HG02610 (cell line): ENCODE results near the gene NPAS3.

Experiments used
- ATAC-seq: cut with Tn5 transposase; IDR thresholded peaks from one replicate; pipeline ENCODE4 v1.9.1; 2021; ENCODE audit warnings: mild to moderate bottlenecking, moderate library complexity; ENCODE audit not compliant: unreplicated experiment

The NPAS3 gene

GRCh38 chr14:33728010-33728498, 789.4 kb downstream of the NPAS3 start:
- no peak for ATAC-seq

- ATAC-seq, result no peak
Observed at GRCh38 chr14:33730156-33730555, 791.5 kb downstream of the NPAS3 start.

GRCh38 chr14:33732175-33732574, 793.5 kb downstream of the NPAS3 start:
- no peak for ATAC-seq

- ATAC-seq, result no peak
Observed at GRCh38 chr14:33733310-33733709, 794.6 kb downstream of the NPAS3 start.

GRCh38 chr14:33733721-33734120, 795.0 kb downstream of the NPAS3 start:
- no peak for ATAC-seq

- ATAC-seq, result no peak
Observed at GRCh38 chr14:33734387-33734786, 795.7 kb downstream of the NPAS3 start.

GRCh38 chr14:33736299-33736825, 797.7 kb downstream of the NPAS3 start:
- no peak for ATAC-seq

GRCh38 chr14:33736979-33737378, 798.3 kb downstream of the NPAS3 start:
- no peak for ATAC-seq

GRCh38 chr14:33737446-33737845, 798.8 kb downstream of the NPAS3 start:
- no peak for ATAC-seq

GRCh38 chr14:33738029-33738428, 799.4 kb downstream of the NPAS3 start:
- ATAC-seq, result no peak

- ATAC-seq, result no peak
Observed at GRCh38 chr14:33738491-33738890, 799.8 kb downstream of the NPAS3 start.

GRCh38 chr14:33740531-33740930, 801.9 kb downstream of the NPAS3 start:
- no peak for ATAC-seq

GRCh38 chr14:33742166-33742565, 803.5 kb downstream of the NPAS3 start:
- no peak for ATAC-seq

GRCh38 chr14:33745163-33745562, 806.5 kb downstream of the NPAS3 start:
- ATAC-seq, result no peak

GRCh38 chr14:33747749-33748148, 809.1 kb downstream of the NPAS3 start:
- no peak for ATAC-seq

- no peak for ATAC-seq
Observed at GRCh38 chr14:33754261-33754660, 815.6 kb downstream of the NPAS3 start.

GRCh38 chr14:33755358-33755757, 816.7 kb downstream of the NPAS3 start:
- no peak for ATAC-seq

GRCh38 chr14:33756833-33757232, 818.2 kb downstream of the NPAS3 start:
- ATAC-seq, result no peak

GRCh38 chr14:33758547-33758946, 819.9 kb downstream of the NPAS3 start:
- no peak for ATAC-seq

GRCh38 chr14:33762161-33762851, 823.6 kb downstream of the NPAS3 start:
- no peak for ATAC-seq

- ATAC-seq, result no peak
Observed at GRCh38 chr14:33764876-33765650, 826.4 kb downstream of the NPAS3 start.
